ENCODE data around the gene MYO1F.

MYO1F gene

DNA sequence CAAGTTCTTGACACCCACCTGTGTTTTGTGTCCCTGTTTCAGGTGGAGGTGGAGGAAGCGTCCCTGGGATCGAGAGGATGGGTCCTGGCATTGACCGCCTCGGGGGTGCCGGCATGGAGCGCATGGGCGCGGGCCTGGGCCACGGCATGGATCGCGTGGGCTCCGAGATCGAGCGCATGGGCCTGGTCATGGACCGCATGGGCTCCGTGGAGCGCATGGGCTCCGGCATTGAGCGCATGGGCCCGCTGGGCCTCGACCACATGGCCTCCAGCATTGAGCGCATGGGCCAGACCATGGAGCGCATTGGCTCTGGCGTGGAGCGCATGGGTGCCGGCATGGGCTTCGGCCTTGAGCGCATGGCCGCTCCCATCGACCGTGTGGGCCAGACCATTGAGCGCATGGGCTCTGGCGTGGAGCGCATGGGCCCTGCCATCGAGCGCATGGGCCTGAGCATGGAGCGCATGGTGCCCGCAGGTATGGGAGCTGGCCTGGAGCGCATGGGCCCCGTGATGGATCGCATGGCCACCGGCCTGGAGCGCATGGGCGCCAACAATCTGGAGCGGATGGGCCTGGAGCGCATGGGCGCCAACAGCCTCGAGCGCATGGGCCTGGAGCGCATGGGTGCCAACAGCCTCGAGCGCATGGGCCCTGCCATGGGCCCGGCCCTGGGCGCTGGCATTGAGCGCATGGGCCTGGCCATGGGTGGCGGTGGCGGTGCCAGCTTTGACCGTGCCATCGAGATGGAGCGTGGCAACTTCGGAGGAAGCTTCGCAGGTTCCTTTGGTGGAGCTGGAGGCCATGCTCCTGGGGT is 91.5 kb downstream of the MYO1F start:
- peaks cover 72% of the 10 kb centered on the region for H3K4me1 Mint-ChIP-seq

DNA sequence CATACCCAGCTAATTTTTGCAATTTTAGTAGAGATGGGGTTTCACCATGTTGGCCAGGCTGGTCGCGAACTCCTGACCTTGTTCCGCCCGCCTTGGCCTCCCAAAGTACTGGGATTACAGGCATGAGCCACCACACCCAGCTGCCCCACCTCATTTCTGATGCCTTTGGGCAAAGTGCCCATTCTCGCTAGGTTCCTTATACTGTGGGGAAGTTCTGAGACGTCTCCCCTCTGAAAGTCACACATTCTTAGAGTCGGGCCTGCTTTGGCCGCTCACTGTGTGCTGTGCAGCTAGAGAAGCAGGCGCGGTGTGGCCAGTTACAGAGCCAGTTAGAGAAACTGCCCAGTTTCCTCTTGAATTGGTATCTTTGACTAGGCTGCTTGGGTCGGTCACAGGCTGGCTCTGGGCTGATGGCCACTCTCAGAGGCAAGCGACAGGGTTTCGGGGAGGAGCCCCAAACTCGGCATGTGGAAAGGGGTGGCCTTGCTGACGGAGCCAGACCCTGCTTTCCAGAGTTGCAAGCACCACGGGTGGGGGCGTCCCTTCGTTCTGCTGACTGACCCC is 92.8 kb downstream of the MYO1F start:
- peaks cover 73% of the 10 kb centered on the region for H3K4me1 Mint-ChIP-seq
- no peak overlapping the region for H3K4me3 Mint-ChIP-seq
- no peaks in the 10 kb centered on the region for H3K9me3 Mint-ChIP-seq
- no peak overlapping the region for H3K27ac Mint-ChIP-seq
- ATAC-seq (no peak), DNase-seq (no peak)
- no peaks in the 10 kb centered on the region for H3K27me3 Mint-ChIP-seq

More for the DNA sequence above, 91.5 kb downstream of the MYO1F start:
- Mint-ChIP-seq H3K27ac (no peak overlapping the region), H3K9me3 (no peaks in the 10 kb centered on the region), H3K27me3 (no peaks in the 10 kb centered on the region), H3K4me3 (peak overlapping the region in 1 of 2 donors; percentile 1)
- DNase-seq (no peak), ATAC-seq (no peak)

GRCh38 chr19:8483165-8483564 is 94.1 kb downstream of the MYO1F start:
- peaks cover 81% of the 10 kb centered on the region for H3K4me1 Mint-ChIP-seq
- no peaks in the 10 kb centered on the region for H3K9me3 Mint-ChIP-seq
- DNase-seq (no peak), ATAC-seq (no peak)
- H3K4me3 Mint-ChIP-seq = no peak overlapping the region
- H3K27ac Mint-ChIP-seq = peak overlapping the region; percentile 34 to 71
- H3K27me3 Mint-ChIP-seq = no peaks in the 10 kb centered on the region

- H3K9me3 Mint-ChIP-seq = no peaks in the 10 kb centered on the region
- H3K4me1 Mint-ChIP-seq = peaks cover 81% of the 10 kb centered on the region
- ATAC-seq (no peak), DNase-seq (no peak)
- H3K4me3 Mint-ChIP-seq = no peak overlapping the region
- peak overlapping the region; percentile 11 to 71 for H3K27ac Mint-ChIP-seq
- no peaks in the 10 kb centered on the region for H3K27me3 Mint-ChIP-seq
Measured at GRCh38 chr19:8482696-8483095, 94.5 kb downstream of the MYO1F start.

- peak overlapping the region in 1 of 2 donors; percentile 54 for H3K4me3 Mint-ChIP-seq
- no peaks in the 10 kb centered on the region for H3K27me3 Mint-ChIP-seq
- H3K4me1 Mint-ChIP-seq = peaks cover 81% of the 10 kb centered on the region
- no peak for DNase-seq
- H3K9me3 Mint-ChIP-seq = no peaks in the 10 kb centered on the region
- ATAC-seq = no peak
- peak overlapping the region; percentile 68 to 92 for H3K27ac Mint-ChIP-seq
Measured at GRCh38 chr19:8481616-8482015, 95.6 kb downstream of the MYO1F start.

DNA sequence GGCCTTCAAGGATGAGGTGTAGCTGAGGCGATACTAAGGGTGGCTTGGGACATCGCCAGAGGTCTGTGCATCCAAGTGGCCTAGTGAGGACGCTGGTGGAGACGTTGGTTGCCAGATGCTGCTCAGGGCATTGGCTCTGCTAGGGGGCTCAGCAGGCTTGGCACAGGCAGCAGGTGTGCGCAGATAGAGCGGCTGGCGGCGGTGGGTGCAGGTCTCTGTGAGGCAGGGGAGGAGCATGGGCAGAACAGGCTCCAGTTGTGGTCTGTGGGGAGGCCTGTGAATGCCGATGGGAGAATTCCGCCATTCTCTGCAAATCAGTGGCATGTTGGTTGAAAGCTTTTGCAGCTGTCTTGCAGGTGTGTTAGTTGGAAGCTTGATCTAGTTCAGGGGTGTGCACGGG is 96.0 kb downstream of the MYO1F start:
- no peak for DNase-seq
- H3K27ac Mint-ChIP-seq = peak overlapping the region; percentile 68 to 92
- peak; percentile 36 for ATAC-seq
- H3K27me3 Mint-ChIP-seq = no peaks in the 10 kb centered on the region
- peaks cover 81% of the 10 kb centered on the region for H3K4me1 Mint-ChIP-seq
- peak overlapping the region; percentile 37 to 54 for H3K4me3 Mint-ChIP-seq
- H3K9me3 Mint-ChIP-seq = no peaks in the 10 kb centered on the region

- Mint-ChIP-seq H3K27ac (peak overlapping the region; percentile 83 to 92), H3K27me3 (no peaks in the 10 kb centered on the region), H3K4me3 (peak overlapping the region; percentile 35 to 49), H3K9me3 (no peaks in the 10 kb centered on the region), H3K4me1 (peaks cover 83% of the 10 kb centered on the region)
- ATAC-seq (no peak), DNase-seq (no peak)
Measured at GRCh38 chr19:8478598-8478997, 98.6 kb downstream of the MYO1F start.

DNA sequence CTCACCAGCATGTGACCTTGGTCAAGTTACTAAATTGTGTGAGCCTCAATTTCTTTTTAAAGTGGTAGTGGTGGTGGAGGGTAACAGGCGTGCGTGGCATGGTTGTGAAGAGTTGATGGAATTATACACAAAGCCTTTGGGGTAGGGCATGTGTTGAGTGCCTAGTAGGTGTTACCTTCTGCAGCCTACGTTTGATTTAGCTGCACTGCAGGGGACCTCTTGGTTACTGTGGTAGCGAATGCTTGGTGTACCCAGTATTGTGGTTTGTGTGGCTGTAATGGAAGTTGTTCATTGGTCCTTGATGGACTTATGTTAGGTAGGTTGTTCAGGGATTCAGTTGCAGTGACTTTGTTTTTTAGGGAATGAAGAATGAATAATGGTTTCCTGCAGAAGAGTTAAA is 99.4 kb downstream of the MYO1F start:
- peak overlapping the region; percentile 8 to 20 for H3K4me3 Mint-ChIP-seq
- no peaks in the 10 kb centered on the region for H3K27me3 Mint-ChIP-seq
- DNase-seq (no peak), ATAC-seq (peak; percentile 52)
- no peaks in the 10 kb centered on the region for H3K9me3 Mint-ChIP-seq
- H3K4me1 Mint-ChIP-seq = peaks cover 87% of the 10 kb centered on the region
- H3K27ac Mint-ChIP-seq = peak overlapping the region; percentile 35 to 36

DNA sequence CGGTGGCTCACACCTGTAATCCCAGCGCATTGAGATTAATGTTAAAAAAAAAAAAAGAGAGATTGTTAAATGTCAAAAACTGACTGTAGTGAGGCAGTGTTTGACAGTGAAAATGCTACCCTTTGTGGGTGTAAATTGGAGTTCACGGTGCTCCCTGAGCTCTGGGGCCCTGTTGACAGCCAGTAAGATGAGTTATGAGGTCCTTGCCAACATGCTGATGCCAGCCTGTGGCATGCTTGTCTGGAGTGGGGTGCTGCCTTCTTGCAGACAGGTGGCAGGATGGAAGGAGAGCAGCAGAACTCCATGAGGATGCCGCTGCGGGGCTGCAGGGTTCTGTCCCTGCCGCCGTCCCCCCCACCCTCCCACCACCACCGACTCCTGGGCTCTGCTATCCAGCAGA is 100.7 kb downstream of the MYO1F start:
- H3K4me3 Mint-ChIP-seq = no peak overlapping the region
- H3K4me1 Mint-ChIP-seq = peaks cover 80% of the 10 kb centered on the region
- H3K27ac Mint-ChIP-seq = peak overlapping the region in 1 of 2 donors; percentile 63

DNA sequence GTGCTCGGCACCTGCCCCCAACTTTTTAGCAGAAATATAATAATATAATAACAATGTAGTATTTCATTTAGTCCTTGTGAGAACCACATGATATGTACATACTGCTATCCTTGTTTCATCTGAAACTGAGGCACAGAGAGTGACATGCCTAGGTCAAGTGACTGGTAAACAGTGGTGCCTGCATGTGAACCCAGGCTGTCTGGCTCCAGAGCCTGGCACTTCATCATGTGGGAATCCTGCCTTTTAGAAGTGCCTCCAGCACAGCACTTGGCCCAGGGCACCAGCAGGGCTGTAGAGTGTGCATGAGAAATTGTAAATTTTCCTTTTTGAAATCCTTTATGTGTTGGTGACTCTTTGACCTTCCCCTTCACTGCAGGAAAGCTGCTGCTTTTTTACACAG is 102.2 kb downstream of the MYO1F start:
- no peaks in the 10 kb centered on the region for H3K27me3 Mint-ChIP-seq
- no peak overlapping the region for H3K4me3 Mint-ChIP-seq
- no peaks in the 10 kb centered on the region for H3K9me3 Mint-ChIP-seq
- peaks cover 65% of the 10 kb centered on the region for H3K4me1 Mint-ChIP-seq
- ATAC-seq (no peak), DNase-seq (no peak)
- H3K27ac Mint-ChIP-seq = peak overlapping the region in 1 of 2 donors; percentile 13

More for the DNA sequence above, 100.7 kb downstream of the MYO1F start:
- ATAC-seq = no peak
- Mint-ChIP-seq H3K9me3 (no peaks in the 10 kb centered on the region), H3K27me3 (no peaks in the 10 kb centered on the region)
- no peak for DNase-seq

GRCh38 chr19:8473648-8474476 is 103.4 kb downstream of the MYO1F start:
- Mint-ChIP-seq H3K4me3 (no peak overlapping the region), H3K9me3 (no peaks in the 10 kb centered on the region), H3K27me3 (no peaks in the 10 kb centered on the region), H3K27ac (peak overlapping the region in 1 of 2 donors; percentile 74), H3K4me1 (peaks cover 60% of the 10 kb centered on the region)
- DNase-seq (no peak), ATAC-seq (no peak)

Measured in stimulated activated naive CD8-positive, alpha-beta T cell treated with anti-CD3 and anti-CD28 coated beads, Interleukin-15, amount 100 ng/mL, for 72 hours (primary cell).